GM19351 (cell line): Measurements from ENCODE around the gene KRTAP19-1.

Experiments used
- ATAC-seq: cut with Tn5 transposase; IDR thresholded peaks from one replicate; pipeline ENCODE4 v1.9.1; 2021; ENCODE audit warnings: mild to moderate bottlenecking, moderate library complexity; ENCODE audit not compliant: unreplicated experiment

Gene KRTAP19-1

DNA sequence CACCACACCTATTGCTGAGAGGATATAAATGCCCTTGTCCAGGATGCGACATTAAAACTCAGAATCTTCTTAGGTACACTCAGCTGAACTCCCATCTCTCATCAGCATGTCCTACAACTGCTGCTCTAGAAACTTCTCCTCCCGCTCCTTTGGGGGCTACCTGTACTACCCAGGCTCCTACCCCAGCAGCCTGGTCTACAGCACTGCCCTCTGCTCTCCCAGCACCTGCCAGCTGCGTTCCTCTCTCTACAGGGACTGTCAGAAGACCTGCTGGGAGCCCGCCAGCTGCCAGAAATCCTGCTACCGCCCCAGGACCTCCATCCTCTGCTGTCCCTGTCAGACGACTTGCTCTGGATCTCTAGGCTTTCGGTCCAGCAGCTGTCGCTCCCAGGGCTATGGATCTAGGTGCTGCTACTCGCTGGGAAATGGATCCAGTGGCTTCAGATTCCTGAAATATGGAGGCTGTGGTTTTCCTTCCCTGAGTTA lies 50.0 kb downstream of the KRTAP19-1 start, which contains the start of gene KRTAP13-4:
KRTAP13-4 (plus strand) TSS at position 51 of the 486 bp plus-strand sequence; CDS start at position 107, 56 bp downstream.
- ATAC-seq: no peak
